HepG2 (cell line): Measurements from ENCODE around the gene BLZF1. TPM values are rescaled to one million over a fixed set of nuclear protein-coding genes. Genes with fewer than 3 reads are reported as not detected.

Experiments
- DMAP1 ChIP-seq: IDR thresholded peaks from 2 replicates; pipeline ENCODE4 v1.6.1; 2016
- ELF4 ChIP-seq: sonication (generic); formaldehyde crosslinking; IDR thresholded peaks from 2 replicates; pipeline ENCODE4 v1.5.0; 2020; ENCODE audit warnings: missing genetic modification reagents, mild to moderate bottlenecking, moderate library complexity, borderline replicate concordance
- KAT8 ChIP-seq: IDR thresholded peaks from 2 replicates; pipeline ENCODE4 v1.6.1; 2016; ENCODE audit warnings: missing genetic modification reagents, missing compliant biosample characterization
- KDM5A ChIP-seq: fragments of 200-600 bp; sonication (generic); IDR thresholded peaks from 2 replicates; pipeline ENCODE4 v1.7.0; 2018; ENCODE audit warnings: antibody characterized with exemption, mild to moderate bottlenecking, low read length, borderline replicate concordance
- MTF2 ChIP-seq: sonication (generic); formaldehyde crosslinking; IDR thresholded peaks from 2 replicates; pipeline ENCODE4 v1.5.0; 2020; ENCODE audit warnings: missing genetic modification reagents, borderline replicate concordance
- NFIC ChIP-seq: IDR thresholded peaks from 2 replicates; pipeline ENCODE4 v1.6.1; 2012; ENCODE audit warnings: mild to moderate bottlenecking, low read length, inconsistent platforms
- REPIN1 ChIP-seq: sonication (generic); formaldehyde crosslinking; IDR thresholded peaks from 2 replicates; pipeline ENCODE4 v1.8.0; 2022; ENCODE audit warnings: missing genetic modification reagents, low read depth, mild to moderate bottlenecking, borderline replicate concordance
- SNAPC2 ChIP-seq: sonication (generic); formaldehyde crosslinking; IDR thresholded peaks from 2 replicates; pipeline ENCODE4 v1.8.1; 2022; ENCODE audit warnings: mild to moderate bottlenecking, missing genetic modification reagents
- TAF1 ChIP-seq: sonication (generic); formaldehyde crosslinking; IDR thresholded peaks from 2 replicates; pipeline ENCODE4 v1.4.0; 2020; ENCODE audit warnings: missing genetic modification reagents
- ZBTB1 ChIP-seq: sonication (generic); formaldehyde crosslinking; IDR thresholded peaks from 2 replicates; pipeline ENCODE4 v1.4.0; 2020; ENCODE audit warnings: missing genetic modification reagents, borderline replicate concordance
- ZFY ChIP-seq: sonication (generic); formaldehyde crosslinking; IDR thresholded peaks from 2 replicates; pipeline ENCODE4 v1.4.0; 2020; ENCODE audit warnings: missing genetic modification reagents
- ZNF260 ChIP-seq: sonication (generic); formaldehyde crosslinking; IDR thresholded peaks from 2 replicates; pipeline ENCODE4 v1.4.0; 2020; ENCODE audit warnings: missing genetic modification reagents, low read depth, mild to moderate bottlenecking, borderline replicate concordance
- ZNF430 ChIP-seq: sonication (generic); formaldehyde crosslinking; IDR thresholded peaks from 2 replicates; pipeline ENCODE4 v1.9.0; 2021; ENCODE audit warnings: mild to moderate bottlenecking, missing genetic modification reagents
- ZNF605 ChIP-seq: sonication (generic); formaldehyde crosslinking; IDR thresholded peaks from 2 replicates; pipeline ENCODE4 v1.8.0; 2022; ENCODE audit warnings: mild to moderate bottlenecking, missing genetic modification reagents
- ZSCAN9 ChIP-seq: IDR thresholded peaks from 2 replicates; pipeline ENCODE4 v1.6.1; 2016; ENCODE audit warnings: borderline replicate concordance
- polyA plus RNA-seq, 8 experiments: library from polyadenylated mRNA; depleted of rRNA in 3 of 8; stranded (reverse) in 7 of 8; unstranded in 1 of 8; fragments of >200 nt; fragmentation: Illumina TruSeq in 4 of 8; extraction: Trizol in 4 of 8; gene quantifications; 2 replicates each; pipeline versions ENCODE4 v1.2.1 to v1.2.3, GENCODE V29; 2011 to 2016; ENCODE audit warnings: low read depth in 4 of 8, missing spikeins in 1 of 8, mixed read lengths in 1 of 8; ENCODE audit not compliant: insufficient read depth in 1 of 8
- total RNA-seq, 5 experiments: library from RNA; depleted of rRNA; stranded (reverse); fragments of >200 nt; fragmentation: Illumina TruSeq; extraction: Trizol; gene quantifications; 2 replicates each; pipeline ENCODE4 v1.2.3, GENCODE V29; 2016; ENCODE audit warnings: low read depth in 1 of 5
- TF ChIP-seq, protein P1 (sequence below): sonication (generic); formaldehyde crosslinking; conservative IDR thresholded peaks from 2 replicates; pipeline ENCODE4 v1.4.0; 2020; ENCODE audit warnings: mild to moderate bottlenecking, missing genetic modification reagents, moderate library complexity
- TF ChIP-seq, protein P2 (sequence below): sonication (generic); formaldehyde crosslinking; IDR thresholded peaks from 2 replicates; pipeline ENCODE4 v1.8.1; 2022; ENCODE audit warnings: low read depth, mild to moderate bottlenecking, missing genetic modification reagents
- TF ChIP-seq, protein P3 (sequence below): sonication (generic); formaldehyde crosslinking; IDR thresholded peaks from 2 replicates; pipeline ENCODE4 v1.4.0; 2020; ENCODE audit warnings: missing genetic modification reagents, mild to moderate bottlenecking, borderline replicate concordance
- TF ChIP-seq, protein P4 (sequence below), 2 experiments: sonication (generic) in 1 of 2; formaldehyde crosslinking in 1 of 2; IDR thresholded peaks; 2 replicates each; pipeline versions ENCODE4 v1.4.0 to v1.6.1; 2018 to 2020; ENCODE audit warnings: missing genetic modification reagents in 2 of 2, borderline replicate concordance in 1 of 2, low read depth in 1 of 2, mild to moderate bottlenecking in 1 of 2, missing biosample characterization in 1 of 2

BLZF1 gene
- total and polyA plus RNA-seq, 2 of the 13 experiments (the other 11 are each of a cell fraction or from before 2014, with no cell fraction given), result 4.5 to 13.7 TPM

DNA sequence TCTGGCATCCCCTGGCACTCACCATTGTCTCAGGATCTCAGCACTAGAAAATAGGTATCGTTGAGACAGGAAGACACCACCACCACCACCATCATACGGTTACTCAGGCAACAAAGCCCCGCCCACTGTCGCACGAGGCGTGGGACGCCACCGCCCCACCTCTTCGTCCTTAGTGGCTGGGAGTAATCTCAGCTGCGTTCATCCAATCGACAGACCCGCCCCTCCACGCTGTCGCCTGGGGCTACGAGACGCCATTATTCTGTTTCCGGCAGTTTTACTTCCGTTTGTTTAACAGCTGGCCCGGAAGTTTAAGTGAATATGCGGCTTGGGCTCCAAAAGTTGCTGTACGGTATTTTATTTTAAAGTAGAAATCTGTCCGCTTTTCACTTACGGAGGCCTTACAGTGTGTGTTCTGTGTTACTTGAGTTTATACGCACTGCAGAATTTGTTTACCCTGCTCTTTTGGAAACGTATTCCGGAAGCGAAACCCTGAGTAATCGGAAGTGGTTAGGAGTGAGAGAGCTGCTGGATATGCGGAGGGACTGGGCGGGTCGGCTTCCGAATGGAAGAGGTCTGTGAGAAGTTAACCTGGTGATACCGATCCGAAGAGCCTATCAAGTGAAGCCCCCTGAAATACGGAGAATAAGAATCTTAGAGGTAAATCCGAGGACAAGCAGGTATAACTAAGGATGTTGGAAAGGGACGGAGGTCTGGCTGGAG lies at the start of gene BLZF1, which contains the start of gene NME7 (continued):
- TF ChIP-seq, protein P1, sequence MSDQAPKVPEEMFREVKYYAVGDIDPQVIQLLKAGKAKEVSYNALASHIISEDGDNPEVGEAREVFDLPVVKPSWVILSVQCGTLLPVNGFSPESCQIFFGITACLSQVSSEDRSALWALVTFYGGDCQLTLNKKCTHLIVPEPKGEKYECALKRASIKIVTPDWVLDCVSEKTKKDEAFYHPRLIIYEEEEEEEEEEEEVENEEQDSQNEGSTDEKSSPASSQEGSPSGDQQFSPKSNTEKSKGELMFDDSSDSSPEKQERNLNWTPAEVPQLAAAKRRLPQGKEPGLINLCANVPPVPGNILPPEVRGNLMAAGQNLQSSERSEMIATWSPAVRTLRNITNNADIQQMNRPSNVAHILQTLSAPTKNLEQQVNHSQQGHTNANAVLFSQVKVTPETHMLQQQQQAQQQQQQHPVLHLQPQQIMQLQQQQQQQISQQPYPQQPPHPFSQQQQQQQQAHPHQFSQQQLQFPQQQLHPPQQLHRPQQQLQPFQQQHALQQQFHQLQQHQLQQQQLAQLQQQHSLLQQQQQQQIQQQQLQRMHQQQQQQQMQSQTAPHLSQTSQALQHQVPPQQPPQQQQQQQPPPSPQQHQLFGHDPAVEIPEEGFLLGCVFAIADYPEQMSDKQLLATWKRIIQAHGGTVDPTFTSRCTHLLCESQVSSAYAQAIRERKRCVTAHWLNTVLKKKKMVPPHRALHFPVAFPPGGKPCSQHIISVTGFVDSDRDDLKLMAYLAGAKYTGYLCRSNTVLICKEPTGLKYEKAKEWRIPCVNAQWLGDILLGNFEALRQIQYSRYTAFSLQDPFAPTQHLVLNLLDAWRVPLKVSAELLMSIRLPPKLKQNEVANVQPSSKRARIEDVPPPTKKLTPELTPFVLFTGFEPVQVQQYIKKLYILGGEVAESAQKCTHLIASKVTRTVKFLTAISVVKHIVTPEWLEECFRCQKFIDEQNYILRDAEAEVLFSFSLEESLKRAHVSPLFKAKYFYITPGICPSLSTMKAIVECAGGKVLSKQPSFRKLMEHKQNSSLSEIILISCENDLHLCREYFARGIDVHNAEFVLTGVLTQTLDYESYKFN (CRISPR knock-in tag), result peak; percentile 23; the same call in 1 of the 2 replicates
- TF ChIP-seq SNAPC2 (no peak), TAF1 (CRISPR knock-in tag) (peak; percentile 38; the same call in 1 of the 2 replicates), REPIN1 (CRISPR knock-in tag) (peak; percentile 63; the same call in 1 of the 2 replicates), NFIC (0 out of 2 replicates have a peak, but pooled peaks have one; percentile 13), KDM5A (peak; percentile 89; the same call in 1 of the 2 replicates), ZBTB1 (CRISPR knock-in tag) (no peak), ZFY (CRISPR knock-in tag) (no peak), ZNF430 (CRISPR knock-in tag) (0 out of 2 replicates have a peak, but pooled peaks have one; percentile 33), ZNF605 (CRISPR knock-in tag) (peak; percentile 57; the same call in 1 of the 2 replicates), MTF2 (CRISPR knock-in tag) (no peak), ZSCAN9 (no peak), ELF4 (CRISPR knock-in tag) (peak; percentile 32; the same call in 1 of the 2 replicates), ZNF260 (CRISPR knock-in tag) (no peak), KAT8 (CRISPR knock-in tag) (peak; percentile 96), DMAP1 (CRISPR knock-in tag) (peak; percentile 52; the same call in 1 of the 2 replicates)
- TF ChIP-seq, protein P2, sequence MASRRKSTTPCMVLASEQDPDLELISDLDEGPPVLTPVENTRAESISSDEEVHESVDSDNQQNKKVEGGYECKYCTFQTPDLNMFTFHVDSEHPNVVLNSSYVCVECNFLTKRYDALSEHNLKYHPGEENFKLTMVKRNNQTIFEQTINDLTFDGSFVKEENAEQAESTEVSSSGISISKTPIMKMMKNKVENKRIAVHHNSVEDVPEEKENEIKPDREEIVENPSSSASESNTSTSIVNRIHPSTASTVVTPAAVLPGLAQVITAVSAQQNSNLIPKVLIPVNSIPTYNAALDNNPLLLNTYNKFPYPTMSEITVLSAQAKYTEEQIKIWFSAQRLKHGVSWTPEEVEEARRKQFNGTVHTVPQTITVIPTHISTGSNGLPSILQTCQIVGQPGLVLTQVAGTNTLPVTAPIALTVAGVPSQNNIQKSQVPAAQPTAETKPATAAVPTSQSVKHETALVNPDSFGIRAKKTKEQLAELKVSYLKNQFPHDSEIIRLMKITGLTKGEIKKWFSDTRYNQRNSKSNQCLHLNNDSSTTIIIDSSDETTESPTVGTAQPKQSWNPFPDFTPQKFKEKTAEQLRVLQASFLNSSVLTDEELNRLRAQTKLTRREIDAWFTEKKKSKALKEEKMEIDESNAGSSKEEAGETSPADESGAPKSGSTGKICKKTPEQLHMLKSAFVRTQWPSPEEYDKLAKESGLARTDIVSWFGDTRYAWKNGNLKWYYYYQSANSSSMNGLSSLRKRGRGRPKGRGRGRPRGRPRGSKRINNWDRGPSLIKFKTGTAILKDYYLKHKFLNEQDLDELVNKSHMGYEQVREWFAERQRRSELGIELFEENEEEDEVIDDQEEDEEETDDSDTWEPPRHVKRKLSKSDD (CRISPR knock-in tag), result peak; percentile 33; the same call in 1 of the 2 replicates
- TF ChIP-seq, protein P3, sequence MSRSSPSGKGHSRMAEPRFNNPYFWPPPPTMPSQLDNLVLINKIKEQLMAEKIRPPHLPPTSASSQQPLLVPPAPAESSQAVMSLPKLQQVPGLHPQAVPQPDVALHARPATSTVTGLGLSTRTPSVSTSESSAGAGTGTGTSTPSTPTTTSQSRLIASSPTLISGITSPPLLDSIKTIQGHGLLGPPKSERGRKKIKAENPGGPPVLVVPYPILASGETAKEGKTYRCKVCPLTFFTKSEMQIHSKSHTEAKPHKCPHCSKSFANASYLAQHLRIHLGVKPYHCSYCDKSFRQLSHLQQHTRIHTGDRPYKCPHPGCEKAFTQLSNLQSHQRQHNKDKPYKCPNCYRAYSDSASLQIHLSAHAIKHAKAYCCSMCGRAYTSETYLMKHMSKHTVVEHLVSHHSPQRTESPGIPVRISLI (CRISPR knock-in tag), result no peak
- TF ChIP-seq, protein P4, sequence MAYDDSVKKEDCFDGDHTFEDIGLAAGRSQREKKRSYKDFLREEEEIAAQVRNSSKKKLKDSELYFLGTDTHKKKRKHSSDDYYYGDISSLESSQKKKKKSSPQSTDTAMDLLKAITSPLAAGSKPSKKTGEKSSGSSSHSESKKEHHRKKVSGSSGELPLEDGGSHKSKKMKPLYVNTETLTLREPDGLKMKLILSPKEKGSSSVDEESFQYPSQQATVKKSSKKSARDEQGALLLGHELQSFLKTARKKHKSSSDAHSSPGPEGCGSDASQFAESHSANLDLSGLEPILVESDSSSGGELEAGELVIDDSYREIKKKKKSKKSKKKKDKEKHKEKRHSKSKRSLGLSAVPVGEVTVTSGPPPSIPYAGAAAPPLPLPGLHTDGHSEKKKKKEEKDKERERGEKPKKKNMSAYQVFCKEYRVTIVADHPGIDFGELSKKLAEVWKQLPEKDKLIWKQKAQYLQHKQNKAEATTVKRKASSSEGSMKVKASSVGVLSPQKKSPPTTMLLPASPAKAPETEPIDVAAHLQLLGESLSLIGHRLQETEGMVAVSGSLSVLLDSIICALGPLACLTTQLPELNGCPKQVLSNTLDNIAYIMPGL (CRISPR knock-in tag; IDR thresholded peaks at IDR 0.05; ENCODE audit: borderline replicate concordance in 1 of 2, low read depth in 1 of 2), result peak in 1 of 2 experiments; percentile 45; a peak in 1 of 4 replicates
